Transverse colon (tissue), 4 donors: ENCODE results near the gene FXYD2. TPM values are rescaled to one million over a fixed set of nuclear protein-coding genes. Genes with fewer than 3 reads are reported as not detected.

ENCODE experiments used
- DNase-seq: peaks from one replicate; pipeline ENCODE4 v3.0.0-alpha.2; 2019
- H3K27ac ChIP-seq, 4 donors: fragments of 200-600 bp; sonication (generic); 2 replicates each; pipeline ENCODE4 v1.5.1; 2016 to 2018; ENCODE audit warnings: inconsistent platforms in 4 of 4
- H3K27me3 ChIP-seq: fragments of 200-600 bp; sonication (generic); 2 replicates; pipeline ENCODE4 v1.5.1; 2017; ENCODE audit warnings: inconsistent platforms
- H3K36me3 ChIP-seq, 4 donors: fragments of 200-600 bp; sonication (generic); 2 replicates each; pipeline ENCODE4 v1.5.1; 2017 to 2019; ENCODE audit warnings: inconsistent platforms in 4 of 4
- H3K4me1 ChIP-seq, 4 donors: fragments of 200-600 bp; sonication (generic); 2 replicates each; pipeline ENCODE4 v1.5.1; 2017 to 2020; ENCODE audit warnings: inconsistent platforms in 4 of 4
- H3K4me3 ChIP-seq, 4 donors: fragments of 200-600 bp; sonication (generic); 1 replicate in 1 of 4; 2 replicates in 3 of 4; pipeline versions ENCODE4 v1.5.1 to v1.6.1; 2017 to 2019; ENCODE audit warnings: inconsistent platforms in 4 of 4
- H3K9me3 ChIP-seq, 2 donors: fragments of 200-600 bp; sonication (generic); 2 replicates each; pipeline ENCODE4 v1.5.1; 2017 to 2019; ENCODE audit warnings: inconsistent platforms in 2 of 2
- CTCF ChIP-seq, 5 experiments: fragments of 200-600 bp in 3 of 5; fragments of 450-650 bp in 2 of 5; sonication (generic) in 3 of 5; IDR thresholded peaks; 1 replicate in 2 of 5; 2 replicates in 3 of 5; pipeline ENCODE4 v1.5.1; 2016 to 2017; ENCODE audit warnings: antibody characterized with exemption in 5 of 5, inconsistent platforms in 3 of 5, mild to moderate bottlenecking in 2 of 5, moderate library complexity in 1 of 5
- EP300 ChIP-seq: sonication (generic); formaldehyde crosslinking; IDR thresholded peaks from one replicate; pipeline ENCODE4 v1.6.1; 2017; ENCODE audit warnings: antibody characterized with exemption, low read depth
- POLR2A ChIP-seq: fragments of 450-650 bp; IDR thresholded peaks from one replicate; pipeline ENCODE4 v1.6.1; 2016; ENCODE audit warnings: antibody characterized with exemption, mild to moderate bottlenecking, moderate library complexity
- POLR2AphosphoS5 ChIP-seq, 3 donors: sonication (generic); formaldehyde crosslinking; IDR thresholded peaks; one replicate each; pipeline ENCODE4 v1.6.1; 2016; ENCODE audit warnings: antibody characterized with exemption in 3 of 3
- WGBS, 2 donors: methylation state at CpG; one replicate each; pipeline ENCODE4 v1.1.5; 2018; ENCODE audit warnings: low coverage in 1 of 2; 5-methylcytosine and 5-hydroxymethylcytosine counted together
- in situ Hi-C, 4 donors: fragments of 200-750 bp; cut with MboI; loops; one replicate each; pipeline versions ENCODE4 v1.15.0 to v1.15.1; 2017; ENCODE audit warnings: low sequenced_read_pairs in 3 of 4, low pct_ligation_motif_present in 1 of 4, low pct_unique_long_range_greater_than_20kb in 1 of 4
- intact Hi-C: fragments of 100-400 bp; cut with DNase I; formaldehyde crosslinking; loops from one replicate; pipeline ENCODE4 v1.15.1; 2023; ENCODE audit warnings: low total_unique reads
- total RNA-seq, 4 donors: library from RNA; depleted of rRNA; stranded (reverse); fragments of >200 nt; gene quantifications; one replicate each; pipeline ENCODE4 v1.1.0, GENCODE V29; 2016

The FXYD2 gene
- total RNA-seq, 4 donors from 2014 or later = 0.64 to 1.2 (median 1.1) TPM; not detected in 1

DNA sequence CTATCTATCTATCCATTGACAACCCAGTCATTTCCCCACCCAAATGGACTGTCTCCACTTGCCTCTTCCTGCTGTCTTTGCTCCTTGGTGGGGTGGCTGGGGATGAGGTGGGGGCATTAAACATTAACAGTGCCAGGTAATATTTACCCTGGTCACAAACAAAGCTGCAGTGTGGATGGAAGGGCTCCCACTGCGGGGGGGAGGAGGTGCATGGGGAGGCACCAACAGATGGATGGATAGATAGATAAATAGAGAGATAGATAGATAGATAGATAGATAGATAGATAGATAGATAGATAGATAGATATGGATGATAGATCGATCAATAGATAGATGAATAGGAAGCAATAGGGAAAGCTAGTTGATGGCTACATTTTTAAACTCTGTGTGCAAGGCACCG is 2.3 kb upstream of the FXYD2 start:
- H3K36me3 ChIP-seq = no peaks in the 10 kb centered on the region
- H3K4me1 ChIP-seq = peaks cover 4 to 42% (median 6%) of the 10 kb centered on the region in 4 donors
- no peak for DNase-seq
- in situ Hi-C loops = no loop called here
- H3K27ac ChIP-seq = no peak overlapping the region
- intact Hi-C loops = no loop called here
- 64 to 87% methylated on average over 3 of the region's 3 CpGs for WGBS, 2 donors
- no peak overlapping the region for H3K4me3 ChIP-seq
- H3K9me3 ChIP-seq = no peaks in the 10 kb centered on the region
- no peak for TF ChIP-seq POLR2AphosphoS5 (IDR thresholded peaks at IDR 0.05)
- TF ChIP-seq EP300 = no peak
- no peak for TF ChIP-seq CTCF (IDR thresholded peaks at IDR 0.05)
- TF ChIP-seq POLR2A = no peak
- no peaks in the 10 kb centered on the region for H3K27me3 ChIP-seq

- Histone ChIP-seq H3K36me3 (no peaks in the 10 kb centered on the region), H3K9me3 (no peaks in the 10 kb centered on the region), H3K27ac (no peak overlapping the region), H3K27me3 (no peaks in the 10 kb centered on the region), H3K4me3 (no peak overlapping the region), H3K4me1 (peaks cover 4 to 42% (median 6%) of the 10 kb centered on the region in 4 donors)
- in situ Hi-C loops (no loop called here), intact Hi-C loops (no loop called here)
- TF ChIP-seq CTCF (IDR thresholded peaks at IDR 0.05) = no peak
- no peak for TF ChIP-seq POLR2A
- no peak for TF ChIP-seq EP300
- TF ChIP-seq POLR2AphosphoS5 (IDR thresholded peaks at IDR 0.05) = no peak
- WGBS, 2 donors = 64 to 78% methylated on average over 8 to 10 of the region's 10 CpGs
- DNase-seq = no peak
Measured at GRCh38 chr11:117826190-117826570, 1.6 kb upstream of the FXYD2 start.

- peak overlapping the region; percentile 7 to 72 (median 64) for H3K27ac ChIP-seq
- TF ChIP-seq POLR2AphosphoS5 (IDR thresholded peaks at IDR 0.05) = no peak
- no peak for TF ChIP-seq POLR2A
- TF ChIP-seq EP300 = no peak
- TF ChIP-seq CTCF (IDR thresholded peaks at IDR 0.05) = no peak
- WGBS, 2 donors = 84 to 100% methylated on average over 3 to 8 of the region's 8 CpGs
- no peaks in the 10 kb centered on the region for H3K9me3 ChIP-seq
- DNase-seq = peak; percentile 3
- no peak overlapping the region for H3K4me3 ChIP-seq
- no peaks in the 10 kb centered on the region for H3K27me3 ChIP-seq
- in situ Hi-C loops = no loop called here
- intact Hi-C loops = no loop called here
- H3K36me3 ChIP-seq = no peaks in the 10 kb centered on the region
- peaks cover 4 to 37% (median 6%) of the 10 kb centered on the region in 4 donors for H3K4me1 ChIP-seq
Measured at GRCh38 chr11:117825538-117826189, 1.1 kb upstream of the FXYD2 start.

DNA sequence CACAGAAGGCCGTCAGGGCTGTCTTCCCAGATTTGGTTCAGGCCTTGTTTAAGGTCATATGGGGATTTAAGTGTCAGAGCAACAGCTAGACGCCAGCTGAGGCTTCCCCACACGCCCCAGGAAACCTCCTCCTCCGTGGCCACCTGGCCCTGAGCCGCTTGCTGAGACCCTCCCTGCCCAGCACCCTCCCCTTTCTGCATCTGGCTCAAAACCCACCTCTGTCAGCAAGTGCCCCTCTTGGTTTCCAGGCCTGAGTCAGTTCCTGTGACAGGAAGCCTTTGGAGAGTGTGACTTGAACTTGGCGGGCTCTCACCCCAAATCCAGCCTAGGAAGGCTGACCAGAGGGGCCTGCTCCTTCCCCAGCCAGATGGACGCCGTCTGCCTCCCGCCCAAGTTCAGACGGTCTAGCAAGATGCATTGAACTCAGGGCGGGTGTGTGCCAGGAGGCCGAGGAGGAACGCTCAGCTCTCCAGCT is 561 bp downstream of the FXYD2 start:
- intact Hi-C loops (no loop called here), in situ Hi-C loops (loop anchor here in 1 of 4 donors (25.0 kb wide), 2 partner anchors 238 to 387 kb away; no protein-coding TSS in a partner anchor)
- Histone ChIP-seq H3K4me1 (peaks cover 3 to 43% (median 14%) of the 10 kb centered on the region in 4 donors), H3K27me3 (no peaks in the 10 kb centered on the region), H3K4me3 (no peak overlapping the region), H3K27ac (peak overlapping the region; percentile 60 to 72 (median 64)), H3K36me3 (no peaks in the 10 kb centered on the region), H3K9me3 (no peaks in the 10 kb centered on the region)
- peak; percentile 29 for DNase-seq
- 50% methylated on average over 13 of the region's 13 CpGs; no CpG with 5 or more reads in 1 of the 2 donors for WGBS, 2 donors
- no peak for TF ChIP-seq EP300
